ENCODE data around the gene PIK3CG.

Gene PIK3CG

GRCh38 chr7:106871793-106872571, 6.9 kb downstream of the PIK3CG start:
- H3K4me3 ChIP-seq (ENCODE audit: low read depth, low read length): peak overlapping the region; percentile 42
- TF ChIP-seq POLR2A (IDR thresholded peaks at IDR 0.05; ENCODE audit: extremely low read depth, insufficient read length): no peak
- no peak for TF ChIP-seq CTCF (IDR thresholded peaks at IDR 0.05; ENCODE audit: low read depth, low read length)
- no peak for TF ChIP-seq MAX (IDR thresholded peaks at IDR 0.05; ENCODE audit: low read depth, low read length)
- no peak for TF ChIP-seq MYC (IDR thresholded peaks at IDR 0.05; ENCODE audit: low read depth, low read length)
- no peak for DNase-seq (ENCODE audit: low read depth)

- TF ChIP-seq MYC (IDR thresholded peaks at IDR 0.05; ENCODE audit: low read depth, low read length) (no peak), CTCF (IDR thresholded peaks at IDR 0.05; ENCODE audit: low read depth, low read length) (no peak), MAX (IDR thresholded peaks at IDR 0.05; ENCODE audit: low read depth, low read length) (no peak), POLR2A (IDR thresholded peaks at IDR 0.05; ENCODE audit: extremely low read depth, insufficient read length) (no peak)
- H3K4me3 ChIP-seq (ENCODE audit: low read depth, low read length): no peak overlapping the region
- no peak for DNase-seq (ENCODE audit: low read depth)
Measured at GRCh38 chr7:106872763-106873162, 7.7 kb downstream of the PIK3CG start.

GRCh38 chr7:106874076-106874475, 9.0 kb downstream of the PIK3CG start:
- no peak overlapping the region for H3K4me3 ChIP-seq (ENCODE audit: low read depth, low read length)
- DNase-seq (ENCODE audit: low read depth): no peak
- no peak for TF ChIP-seq CTCF (IDR thresholded peaks at IDR 0.05; ENCODE audit: low read depth, low read length)
- no peak for TF ChIP-seq POLR2A (IDR thresholded peaks at IDR 0.05; ENCODE audit: extremely low read depth, insufficient read length)
- no peak for TF ChIP-seq MYC (IDR thresholded peaks at IDR 0.05; ENCODE audit: low read depth, low read length)
- TF ChIP-seq MAX (IDR thresholded peaks at IDR 0.05; ENCODE audit: low read depth, low read length): no peak

GRCh38 chr7:106875508-106875907, 10.4 kb downstream of the PIK3CG start:
- TF ChIP-seq MYC (IDR thresholded peaks at IDR 0.05; ENCODE audit: low read depth, low read length): no peak
- TF ChIP-seq CTCF (IDR thresholded peaks at IDR 0.05; ENCODE audit: low read depth, low read length): no peak
- no peak for TF ChIP-seq POLR2A (IDR thresholded peaks at IDR 0.05; ENCODE audit: extremely low read depth, insufficient read length)
- no peak for TF ChIP-seq MAX (IDR thresholded peaks at IDR 0.05; ENCODE audit: low read depth, low read length)
- DNase-seq (ENCODE audit: low read depth): no peak
- H3K4me3 ChIP-seq (ENCODE audit: low read depth, low read length): no peak overlapping the region

GRCh38 chr7:106878748-106879439, 13.8 kb downstream of the PIK3CG start:
- H3K4me3 ChIP-seq (ENCODE audit: low read depth, low read length): no peak overlapping the region
- no peak for TF ChIP-seq POLR2A (IDR thresholded peaks at IDR 0.05; ENCODE audit: extremely low read depth, insufficient read length)
- no peak for TF ChIP-seq CTCF (IDR thresholded peaks at IDR 0.05; ENCODE audit: low read depth, low read length)
- TF ChIP-seq MYC (IDR thresholded peaks at IDR 0.05; ENCODE audit: low read depth, low read length): no peak
- no peak for TF ChIP-seq MAX (IDR thresholded peaks at IDR 0.05; ENCODE audit: low read depth, low read length)
- no peak for DNase-seq (ENCODE audit: low read depth)
